Measurements from ENCODE around the gene AHNAK.

AHNAK gene

GRCh38 chr11:62545437-62546243, 966 bp downstream of the AHNAK start (continued):
- TF ChIP-seq ZNF629 (tag by site-specific recombination; IDR thresholded peaks at IDR 0.05) (peak; percentile 59; the same call in 1 of the 2 replicates), ZBTB44 (tag by site-specific recombination; IDR thresholded peaks at IDR 0.05) (0 out of 2 replicates have a peak, but pooled peaks have one; percentile 47), ZNF114 (tag by site-specific recombination; IDR thresholded peaks at IDR 0.05) (no peak), ZNF280C (tag by site-specific recombination; IDR thresholded peaks at IDR 0.05) (no peak), ZFHX2 (tag by site-specific recombination; conservative IDR thresholded peaks at IDR 0.05) (peak; percentile 99), ZNF747 (tag by site-specific recombination; IDR thresholded peaks at IDR 0.05) (no peak), ZIC2 (tag by site-specific recombination; IDR thresholded peaks at IDR 0.05) (peak; percentile 86), SCRT2 (tag by site-specific recombination; IDR thresholded peaks at IDR 0.05) (peak; percentile 95), GLIS2 (tag by site-specific recombination; IDR thresholded peaks at IDR 0.05) (peak; percentile 97), ZNF621 (tag by site-specific recombination; IDR thresholded peaks at IDR 0.05) (no peak), ZNF112 (tag by site-specific recombination; IDR thresholded peaks at IDR 0.05) (no peak), ZNF248 (tag by site-specific recombination; IDR thresholded peaks at IDR 0.05) (no peak), HOXC10 (CRISPR knock-in tag; IDR thresholded peaks at IDR 0.05) (no peak), ZNF221 (tag by site-specific recombination; IDR thresholded peaks at IDR 0.05; ENCODE audit: borderline replicate concordance) (0 out of 2 replicates have a peak, but pooled peaks have one; percentile 19), ZNF776 (tag by site-specific recombination; IDR thresholded peaks at IDR 0.05; ENCODE audit: borderline replicate concordance) (no peak), ZNF843 (tag by site-specific recombination; IDR thresholded peaks at IDR 0.05) (peak; percentile 56; the same call in 1 of the 2 replicates), ZNF548 (tag by site-specific recombination; IDR thresholded peaks at IDR 0.05) (no peak), CTCF (tag by site-specific recombination; IDR thresholded peaks at IDR 0.05) (peak; percentile 66), PATZ1 (tag by site-specific recombination; IDR thresholded peaks at IDR 0.05) (peak; percentile 97), ZNF654 (tag by site-specific recombination; IDR thresholded peaks at IDR 0.05; ENCODE audit: low read depth) (no peak), OVOL3 (tag by site-specific recombination; IDR thresholded peaks at IDR 0.05) (no peak), ZFP41 (tag by site-specific recombination; IDR thresholded peaks at IDR 0.05; ENCODE audit: borderline replicate concordance) (no peak), ZBTB48 (tag by site-specific recombination; IDR thresholded peaks at IDR 0.05) (peak; percentile 82), PRDM1 (tag by site-specific recombination; IDR thresholded peaks at IDR 0.05) (no peak), ZNF449 (tag by site-specific recombination; IDR thresholded peaks at IDR 0.05) (peak; percentile 73), ZNF544 (tag by site-specific recombination; IDR thresholded peaks at IDR 0.05) (no peak), ZNF555 (tag by site-specific recombination; conservative IDR thresholded peaks at IDR 0.05) (no peak), ZNF146 (tag by site-specific recombination; IDR thresholded peaks at IDR 0.05) (no peak), ZNF529 (tag by site-specific recombination; IDR thresholded peaks at IDR 0.05; ENCODE audit: insufficient replicate concordance) (no peak), KLF16 (tag by site-specific recombination; IDR thresholded peaks at IDR 0.05) (peak; percentile 46; the same call in 1 of the 2 replicates)

Measured in HEK293 (cell line).